Nephron progenitor cell (in vitro differentiated cells): ENCODE results near the gene SPATA18.

Experiments used
- DNase-seq: peaks from one replicate; pipeline ENCODE4 v3.0.0; 2021
- H3K27ac Mint-ChIP-seq: 2 replicates; pipeline ENCODE4 v1.8.0; 2021; ENCODE audit warnings: mild to moderate bottlenecking, moderate library complexity, mixed read lengths
- H3K27me3 Mint-ChIP-seq: 2 replicates; pipeline ENCODE4 v1.8.0; 2021; ENCODE audit warnings: mild to moderate bottlenecking, low read depth, mixed read lengths; ENCODE audit not compliant: poor library complexity
- H3K36me3 Mint-ChIP-seq: 2 replicates; pipeline ENCODE4 v1.8.0; 2021; ENCODE audit warnings: low read depth, mixed read lengths
- H3K4me1 Mint-ChIP-seq: 2 replicates; pipeline ENCODE4 v1.8.0; 2021; ENCODE audit warnings: mixed read lengths
- H3K4me3 Mint-ChIP-seq: 2 replicates; pipeline ENCODE4 v1.8.0; 2021; ENCODE audit warnings: mild to moderate bottlenecking, moderate library complexity, mixed read lengths
- H3K9me3 Mint-ChIP-seq: 2 replicates; pipeline ENCODE4 v1.8.0; 2021; ENCODE audit warnings: mild to moderate bottlenecking, moderate library complexity, mixed read lengths
- CTCF ChIP-seq: fragments of 200-600 bp; sonication (generic); IDR thresholded peaks from 2 replicates; pipeline ENCODE4 v1.5.0; 2021; ENCODE audit warnings: antibody characterized with exemption

The SPATA18 gene

GRCh38 chr4:52037689-52038102 lies 13.4 kb upstream of the SPATA18 start:
- H3K27me3 Mint-ChIP-seq = peaks cover 28% of the 10 kb centered on the region
- peak overlapping the region; percentile 10 for H3K27ac Mint-ChIP-seq
- DNase-seq = no peak
- no peaks in the 10 kb centered on the region for H3K9me3 Mint-ChIP-seq
- H3K4me3 Mint-ChIP-seq = peak overlapping the region; percentile 94
- no peak for TF ChIP-seq CTCF
- peaks cover 24% of the 10 kb centered on the region for H3K36me3 Mint-ChIP-seq
- H3K4me1 Mint-ChIP-seq = peaks cover 36% of the 10 kb centered on the region

GRCh38 chr4:52038103-52038912 lies 12.8 kb upstream of the SPATA18 start, which contains the start of gene SGCB:
TSS of gene SGCB (minus strand) at chr4:52038299. CDS start at chr4:52038259, 40 bp downstream.
- peak; percentile 85 for DNase-seq
- Mint-ChIP-seq H3K27ac (peak within 1 kb of the TSS; percentile 78), H3K4me1 (peaks cover 36% of the 10 kb centered on the region), H3K9me3 (no peaks in the 10 kb centered on the region), H3K36me3 (peaks cover 23% of the 10 kb centered on the region), H3K4me3 (peak within 1 kb of the TSS; percentile 94), H3K27me3 (peaks cover 28% of the 10 kb centered on the region)
- TF ChIP-seq CTCF = no peak

GRCh38 chr4:52045028-52045427 lies 6.1 kb upstream of the SPATA18 start:
- Mint-ChIP-seq H3K9me3 (peaks cover 23% of the 10 kb centered on the region), H3K27me3 (peaks cover 28% of the 10 kb centered on the region), H3K4me3 (no peak overlapping the region), H3K4me1 (no peaks in the 10 kb centered on the region), H3K27ac (no peak overlapping the region), H3K36me3 (peaks cover 18% of the 10 kb centered on the region)
- TF ChIP-seq CTCF = no peak
- DNase-seq = no peak

- H3K4me3 Mint-ChIP-seq = no peak overlapping the region
- no peak overlapping the region for H3K27ac Mint-ChIP-seq
- peaks cover 29% of the 10 kb centered on the region for H3K36me3 Mint-ChIP-seq
- peaks cover 8% of the 10 kb centered on the region for H3K4me1 Mint-ChIP-seq
- no peak for TF ChIP-seq CTCF
- no peak for DNase-seq
- H3K27me3 Mint-ChIP-seq = peaks cover 49% of the 10 kb centered on the region
- peaks cover 55% of the 10 kb centered on the region for H3K9me3 Mint-ChIP-seq
These were observed 1.8 kb upstream of the SPATA18 start for GRCh38 chr4:52049266-52049665.

- peak; percentile 70 for DNase-seq
- H3K4me3 Mint-ChIP-seq = peak overlapping the region; percentile 86
- peaks cover 52% of the 10 kb centered on the region for H3K9me3 Mint-ChIP-seq
- TF ChIP-seq CTCF = no peak
- H3K27me3 Mint-ChIP-seq = peaks cover 52% of the 10 kb centered on the region
- peaks cover 13% of the 10 kb centered on the region for H3K4me1 Mint-ChIP-seq
- peaks cover 25% of the 10 kb centered on the region for H3K36me3 Mint-ChIP-seq
- H3K27ac Mint-ChIP-seq = peak overlapping the region; percentile 46
These were observed 741 bp downstream of the SPATA18 start for GRCh38 chr4:52051615-52052474.
